GM18499 (cell line): ENCODE measurements around the gene FOXK1.

ENCODE experiments used
- ATAC-seq: cut with Tn5 transposase; IDR thresholded peaks from one replicate; pipeline ENCODE4 v1.9.1; 2021; ENCODE audit warnings: moderate number of reproducible peaks; ENCODE audit not compliant: insufficient read depth, unreplicated experiment

Gene FOXK1

DNA sequence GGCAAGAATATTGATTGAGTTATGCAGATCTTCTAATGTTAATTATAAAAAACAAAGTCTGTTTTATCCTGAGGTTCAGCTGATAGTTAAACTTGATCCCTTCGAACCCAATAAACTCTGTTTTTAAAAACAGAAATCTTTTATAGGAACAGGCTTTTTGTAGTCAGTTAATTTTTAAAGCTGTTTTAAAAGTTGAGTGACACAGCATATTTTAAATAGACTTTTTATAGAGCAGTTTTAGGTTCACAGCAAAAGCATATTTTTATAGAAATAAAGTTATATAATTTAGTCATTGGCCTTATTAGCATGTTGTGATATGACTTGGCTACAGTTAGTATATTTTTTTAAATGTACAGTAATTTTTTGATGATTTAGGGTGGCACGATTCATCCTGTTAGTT lies 11.1 kb downstream of the FOXK1 start:
- ATAC-seq: no peak

DNA sequence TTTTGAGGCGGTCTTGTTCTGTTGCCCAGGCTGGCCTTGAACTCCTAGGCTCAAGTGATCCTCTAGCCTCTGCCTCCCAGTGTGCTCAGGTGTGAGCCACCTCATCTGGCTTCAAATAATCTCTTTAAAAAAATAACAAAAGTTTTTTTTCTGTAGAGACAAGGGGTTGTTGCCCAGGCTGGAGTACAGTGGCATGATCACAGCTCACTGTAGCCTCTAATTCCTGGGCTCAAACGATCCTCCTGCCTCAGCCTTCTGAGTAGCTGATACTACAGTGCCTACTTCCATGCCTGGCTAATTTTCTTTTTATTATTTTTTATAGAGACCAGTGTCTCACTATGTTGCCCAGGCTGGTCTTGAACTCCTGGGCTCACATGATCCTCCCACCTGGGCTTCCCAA lies 11.7 kb downstream of the FOXK1 start:
- ATAC-seq: no peak

DNA sequence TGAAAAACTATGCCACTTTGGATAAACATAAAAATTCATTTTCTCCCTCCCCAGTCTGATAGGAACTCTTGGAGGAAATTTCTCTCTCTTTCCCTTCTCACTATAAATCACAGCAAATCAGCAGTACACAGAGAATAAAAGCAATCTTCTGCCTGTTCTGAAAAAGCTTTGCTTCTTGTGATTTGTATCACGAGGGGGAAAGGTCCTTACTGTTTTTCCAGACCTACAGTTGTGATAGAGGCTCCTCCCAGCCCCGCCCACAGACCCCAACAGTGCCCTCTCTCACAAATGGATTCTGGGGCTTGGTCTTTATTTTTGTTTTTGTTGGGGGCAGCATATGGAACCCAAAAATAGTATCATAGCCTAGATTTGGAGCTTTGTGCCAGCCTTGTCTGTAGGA lies 12.2 kb downstream of the FOXK1 start:
- ATAC-seq: no peak

DNA sequence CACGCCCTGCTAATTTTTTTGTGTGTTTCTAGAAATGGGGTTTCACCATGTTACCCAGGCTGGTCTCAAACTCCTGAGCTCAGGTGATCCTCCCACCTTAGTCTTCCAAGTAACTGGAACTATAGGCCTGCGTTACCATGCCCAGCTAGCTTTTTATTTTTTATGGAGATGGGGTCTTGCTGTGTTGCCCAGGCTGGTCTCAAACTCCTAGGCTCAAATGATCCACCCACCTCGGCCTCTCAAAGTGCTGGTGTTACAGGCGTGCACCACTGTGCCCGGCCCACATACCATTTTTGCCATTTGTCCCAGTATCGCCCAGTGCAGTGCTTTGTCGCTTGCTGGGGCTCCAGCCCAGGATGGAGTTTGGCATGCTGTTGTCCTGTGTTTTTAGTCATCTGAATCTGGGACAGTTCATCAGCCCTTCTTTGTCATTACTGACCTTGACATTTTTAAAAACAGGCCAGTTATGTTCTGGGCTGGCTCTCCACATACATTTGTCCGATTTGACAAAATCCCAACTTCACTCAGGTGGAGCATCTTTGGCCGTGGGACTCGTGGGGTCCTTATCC lies 16.7 kb downstream of the FOXK1 start:
- no peak for ATAC-seq

DNA sequence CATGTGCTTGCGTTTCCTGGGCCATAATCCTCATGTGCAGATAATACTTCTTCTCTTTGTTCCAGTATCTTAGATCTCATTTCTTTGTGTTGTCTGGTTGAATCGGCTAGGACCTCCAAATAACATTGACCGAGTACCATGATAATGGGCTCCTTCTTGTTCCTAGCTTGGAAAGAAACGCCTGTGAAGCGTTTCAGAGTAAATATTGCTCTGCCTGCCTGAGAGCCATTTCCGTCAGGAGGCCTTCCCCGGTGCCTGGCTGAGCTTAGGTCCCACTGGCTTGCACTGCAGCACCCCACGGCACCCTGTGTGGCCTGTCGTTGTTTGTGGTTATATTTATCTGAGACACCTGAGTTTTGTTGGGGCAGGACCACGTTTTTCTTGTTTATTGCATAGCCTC lies 17.7 kb downstream of the FOXK1 start:
- no peak for ATAC-seq

DNA sequence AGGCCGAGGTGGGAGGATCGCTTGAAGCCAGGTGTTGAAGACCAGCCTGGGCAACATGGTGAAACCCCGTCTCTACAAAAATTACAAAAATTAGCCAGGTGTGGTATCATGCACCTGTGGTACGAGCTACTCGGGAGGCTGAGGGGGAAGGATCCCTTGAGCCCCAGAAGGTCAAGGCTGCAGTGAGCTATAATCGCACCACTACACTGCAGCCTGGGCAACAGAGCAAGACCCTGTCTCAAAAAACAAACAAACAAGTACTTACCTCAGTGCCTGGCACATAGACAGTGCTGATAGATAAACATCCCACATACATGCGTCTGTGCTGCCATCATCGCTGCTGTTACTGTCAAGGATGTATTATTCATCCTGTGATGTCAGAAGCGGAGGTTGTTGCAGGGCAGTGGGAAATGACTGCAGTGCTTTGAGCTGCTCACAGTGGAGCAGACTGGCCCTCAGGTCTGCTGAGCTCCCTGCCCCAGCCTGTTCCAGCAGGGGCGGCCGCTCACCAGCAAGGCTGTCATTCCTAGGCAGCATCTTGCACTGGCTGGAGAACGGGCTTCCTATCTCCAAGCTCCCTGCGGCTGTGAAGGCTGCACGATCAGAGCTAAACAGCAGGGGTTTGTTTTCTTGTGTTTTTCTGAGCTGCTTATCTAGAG lies 18.6 kb downstream of the FOXK1 start:
- no peak for ATAC-seq

DNA sequence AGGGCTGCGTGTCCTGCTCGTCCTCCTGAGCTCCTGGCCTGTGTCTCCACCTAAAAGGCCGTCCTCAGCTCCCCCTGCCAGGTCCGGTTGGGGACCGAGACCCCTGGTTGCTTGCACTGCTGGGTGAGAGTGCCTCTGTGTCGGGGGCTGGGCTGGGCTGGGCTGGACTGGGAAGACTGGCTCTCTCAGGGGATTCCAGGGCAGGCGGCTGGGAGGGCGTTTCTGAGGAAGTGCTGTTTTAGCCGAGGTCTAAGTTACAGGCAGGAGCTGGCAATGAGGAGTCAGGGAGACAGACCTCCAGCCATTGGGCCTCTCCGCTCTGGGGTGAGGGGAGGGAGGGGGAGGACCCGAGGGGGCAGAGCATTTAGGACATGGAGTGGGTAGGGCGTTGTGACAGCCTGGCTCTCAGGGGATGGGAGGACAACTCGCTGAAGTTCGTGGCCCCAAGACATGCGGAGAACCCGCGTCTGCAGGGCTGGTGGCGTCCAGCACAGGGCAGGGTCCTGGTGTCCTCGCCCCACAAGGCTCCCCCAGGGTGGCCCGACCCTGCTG lies 20.9 kb downstream of the FOXK1 start:
- no peak for ATAC-seq

DNA sequence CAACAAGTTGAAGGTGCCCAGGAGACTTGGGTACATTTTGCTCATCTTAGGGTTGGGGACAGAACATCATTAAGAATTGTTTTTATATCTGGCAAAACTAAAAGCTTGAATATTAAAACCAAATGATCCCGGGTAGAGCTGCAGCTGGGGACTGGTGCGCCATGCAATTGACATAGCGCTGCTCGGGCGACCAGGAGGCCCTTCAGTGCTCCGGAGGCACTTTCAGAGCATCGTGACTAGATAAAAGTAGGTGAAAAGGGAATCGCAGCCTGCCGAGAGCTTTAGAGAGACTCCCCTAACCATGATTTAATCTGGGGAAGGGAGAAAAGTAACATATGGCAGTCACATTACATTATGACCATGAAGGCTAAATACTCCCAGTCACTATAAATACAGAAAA lies 21.4 kb downstream of the FOXK1 start:
- no peak for ATAC-seq

DNA sequence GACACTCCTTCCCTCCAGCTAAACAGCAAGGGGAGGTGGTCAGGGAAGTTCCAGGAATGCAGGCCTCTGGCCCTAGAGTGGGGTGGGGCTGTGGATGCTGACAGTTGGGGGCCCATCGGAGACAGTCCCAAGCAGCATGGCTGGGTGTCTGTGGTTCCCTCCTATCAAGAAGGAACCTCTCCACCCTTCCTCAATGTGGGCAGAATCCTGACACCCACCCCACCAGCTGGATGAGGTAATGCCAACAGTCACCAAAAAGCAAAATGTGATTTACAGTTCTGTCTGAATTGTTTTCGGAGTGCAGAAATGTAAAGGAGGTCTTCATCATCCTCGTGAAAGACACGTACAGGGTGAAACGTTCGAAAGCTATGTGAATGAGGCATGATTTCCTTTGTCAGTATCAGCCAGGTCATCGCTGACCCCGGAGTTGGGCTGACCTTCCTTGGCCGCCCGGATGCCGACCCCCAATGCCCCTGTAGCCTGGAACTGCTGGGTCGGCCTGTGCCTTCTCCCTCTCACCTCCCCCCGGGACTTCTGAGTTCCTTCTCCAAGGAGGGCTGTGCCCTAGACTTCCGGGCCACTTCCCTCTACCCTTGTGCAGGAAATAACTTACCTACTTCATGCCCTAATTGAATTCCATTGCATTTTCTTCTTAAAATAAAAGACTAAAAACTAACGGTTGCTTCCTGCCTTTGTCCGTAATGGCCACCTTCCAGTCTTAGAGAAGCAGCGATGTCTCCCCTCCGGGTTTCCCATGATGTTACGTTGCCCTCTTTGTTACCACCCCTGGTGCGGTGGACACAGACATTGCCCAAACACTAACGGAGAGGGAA lies 24.5 kb downstream of the FOXK1 start:
- no peak for ATAC-seq

DNA sequence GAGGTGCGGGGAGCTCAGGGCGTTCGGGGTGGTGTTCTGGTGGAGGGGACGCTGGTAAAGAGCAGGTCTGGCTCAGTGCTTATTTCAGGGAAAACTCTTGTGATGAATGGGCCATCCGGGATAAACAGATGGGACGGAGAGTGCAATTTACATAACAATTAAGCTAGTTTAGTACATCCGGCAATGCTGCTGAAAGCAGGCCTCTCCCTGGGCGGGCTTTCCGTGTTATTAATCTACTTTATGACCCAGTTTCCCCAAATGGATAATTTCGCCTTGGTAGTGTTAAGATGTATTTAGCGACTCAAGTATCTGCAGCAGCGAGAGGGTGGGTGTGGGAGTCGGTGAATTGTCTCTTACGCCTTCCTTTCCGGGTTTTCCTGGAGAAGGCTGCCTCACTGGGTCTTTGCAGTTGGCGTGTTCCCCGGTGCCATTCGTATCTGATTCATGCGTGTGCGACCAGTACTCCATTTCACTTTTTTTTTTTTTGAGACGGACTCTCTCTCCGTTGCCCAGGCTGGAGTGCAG lies 25.2 kb downstream of the FOXK1 start:
- ATAC-seq: no peak

DNA sequence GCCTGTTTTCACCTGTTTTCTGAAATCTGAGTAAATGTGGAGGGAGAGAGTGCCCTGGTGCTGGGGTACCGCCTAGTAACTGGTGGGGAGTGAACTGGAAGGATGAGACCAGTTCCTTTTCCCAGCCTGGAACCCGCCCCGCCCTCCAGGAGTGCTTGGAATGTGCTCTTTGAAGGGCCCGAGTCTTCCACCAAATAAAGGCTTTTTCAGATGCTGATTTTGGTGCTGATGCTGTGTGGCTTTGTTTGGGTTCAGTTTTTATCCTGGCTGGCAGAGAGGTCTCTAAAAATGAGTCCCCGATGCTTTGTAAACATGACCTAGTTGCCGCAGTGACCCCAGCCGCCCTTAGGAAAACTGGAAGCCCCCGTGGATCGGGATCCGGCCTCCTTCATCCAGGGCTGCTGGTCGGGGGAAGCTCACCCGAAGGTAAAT lies 25.9 kb downstream of the FOXK1 start:
- no peak for ATAC-seq

DNA sequence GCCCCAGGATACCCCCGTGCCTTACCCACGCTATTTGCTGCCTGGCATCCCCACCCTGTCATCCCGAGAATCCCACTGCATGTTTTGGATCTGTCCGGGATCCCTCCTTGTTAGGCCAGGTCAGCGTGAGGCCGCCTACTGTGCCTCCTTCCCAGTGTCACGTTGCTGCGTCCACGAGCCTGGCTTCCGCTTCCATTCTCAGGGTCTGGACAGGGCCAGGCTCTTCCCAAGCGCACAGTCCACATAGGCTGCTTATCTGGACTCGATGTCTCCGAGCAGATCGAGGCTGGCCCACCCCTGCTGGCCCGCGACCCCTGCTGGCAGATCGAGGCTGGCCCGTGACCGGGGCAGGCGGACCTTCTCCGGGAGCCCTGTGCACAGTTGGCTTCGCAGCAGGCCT lies 27.1 kb downstream of the FOXK1 start:
- no peak for ATAC-seq

DNA sequence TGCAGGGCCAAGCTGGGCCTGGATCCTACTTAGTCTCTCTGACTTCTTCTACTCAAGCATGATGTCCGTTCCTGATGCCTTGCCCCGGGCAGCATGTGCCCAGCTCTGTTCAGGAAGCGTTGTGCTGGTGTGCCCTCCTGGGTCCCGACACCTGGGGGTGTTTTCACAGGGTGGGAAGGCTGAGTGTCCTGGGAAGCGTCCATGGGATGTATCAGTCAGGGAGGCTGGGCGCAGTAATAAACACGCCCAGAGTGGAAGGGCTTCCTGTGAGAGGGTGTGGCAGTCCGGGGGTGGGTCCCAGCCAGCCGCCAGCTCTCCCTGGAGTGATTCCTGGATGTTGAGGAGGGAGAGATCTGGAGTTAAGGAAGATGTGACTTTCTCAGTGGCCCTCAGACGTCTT lies 29.0 kb downstream of the FOXK1 start:
- no peak for ATAC-seq

DNA sequence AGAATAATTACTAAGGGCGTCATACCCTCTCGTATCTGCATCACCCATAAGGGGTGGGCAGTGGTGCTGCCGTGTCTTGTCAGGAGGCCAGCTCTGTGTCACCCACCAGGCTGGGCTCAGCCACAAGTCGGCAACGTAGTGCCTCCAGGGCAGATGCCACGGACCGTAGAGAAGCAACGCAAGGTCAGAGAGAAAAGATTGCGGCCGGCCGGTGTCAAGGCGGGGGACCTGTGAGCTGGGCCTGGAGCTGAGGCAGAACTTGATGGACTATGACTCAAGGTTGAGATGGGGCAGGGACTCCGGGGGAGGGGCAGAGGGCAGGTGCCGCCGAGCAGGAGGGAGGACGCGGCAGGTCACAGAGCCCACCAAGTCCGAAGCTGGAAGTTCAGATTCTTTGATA lies 29.5 kb downstream of the FOXK1 start:
- no peak for ATAC-seq

DNA sequence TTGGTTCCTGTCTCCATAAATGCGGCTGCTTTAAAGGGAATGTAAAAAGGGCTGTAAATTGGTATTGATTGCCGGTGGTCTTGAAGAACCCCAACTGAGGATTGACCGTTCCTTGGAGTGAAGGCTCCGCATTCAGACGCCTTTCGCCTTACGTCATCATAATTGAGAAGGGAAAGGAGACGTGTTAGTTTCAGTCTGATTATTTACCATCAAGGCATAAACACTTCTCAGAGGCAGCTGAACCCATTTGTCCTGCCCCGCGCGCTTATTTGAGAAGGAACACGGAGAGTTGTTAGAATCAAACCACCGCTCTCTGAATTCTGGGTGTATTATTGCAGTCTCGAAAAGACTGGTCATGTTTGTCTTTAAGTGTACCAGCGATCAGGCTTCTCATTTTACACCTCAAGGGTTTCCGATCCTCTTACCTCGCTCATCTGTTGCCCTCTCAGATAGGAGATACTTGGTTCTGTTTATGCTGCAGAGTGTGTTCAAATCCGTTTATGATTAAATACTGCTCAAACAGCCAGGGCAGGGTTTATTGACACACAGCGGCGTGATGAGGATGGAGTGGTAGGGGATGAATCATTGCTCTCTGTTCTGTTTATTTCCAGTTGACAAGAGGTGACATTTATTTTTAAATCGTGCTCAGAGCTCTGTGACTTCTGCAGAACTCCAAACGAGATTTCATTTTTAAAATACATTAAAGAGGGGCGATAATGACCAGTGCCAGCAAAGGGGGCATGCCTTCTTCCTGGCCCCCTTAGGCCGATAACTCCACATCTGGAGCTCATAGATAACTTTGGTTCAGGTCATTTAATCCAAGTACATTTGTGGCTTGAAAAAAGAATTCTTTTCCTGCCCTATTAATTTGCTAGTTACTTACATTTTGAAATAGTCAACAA lies 30.4 kb downstream of the FOXK1 start:
- ATAC-seq: peak; percentile 28

DNA sequence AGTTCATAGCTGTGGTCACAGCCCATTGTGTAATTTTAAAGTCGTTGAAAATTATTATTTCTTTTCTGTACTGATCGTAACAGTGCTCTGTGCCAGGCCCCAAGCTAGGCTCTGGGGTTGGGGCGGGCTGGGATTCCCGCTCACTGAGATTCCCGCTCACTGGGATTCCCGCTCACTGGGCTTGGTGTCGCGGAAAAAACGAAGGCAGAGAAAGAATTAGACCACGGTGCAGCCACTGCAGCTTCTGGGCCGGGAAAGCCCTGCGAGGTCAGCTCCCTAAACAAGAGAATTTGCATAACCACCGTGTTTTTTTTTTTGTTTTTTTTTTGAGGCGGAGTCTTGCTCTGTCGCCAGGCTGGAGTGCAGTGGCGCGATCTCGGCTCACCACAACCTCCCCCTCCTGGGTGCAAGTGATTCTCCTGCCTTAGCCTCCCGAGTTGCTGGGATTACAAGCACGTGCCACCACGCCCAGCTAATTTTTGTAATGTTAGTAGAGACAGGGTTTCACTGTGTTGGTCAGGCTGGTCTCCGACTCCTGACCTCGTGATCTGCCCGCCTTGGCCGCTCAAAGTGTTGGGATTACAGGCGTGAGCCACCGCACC lies 31.2 kb downstream of the FOXK1 start:
- peak; percentile 71 for ATAC-seq

DNA sequence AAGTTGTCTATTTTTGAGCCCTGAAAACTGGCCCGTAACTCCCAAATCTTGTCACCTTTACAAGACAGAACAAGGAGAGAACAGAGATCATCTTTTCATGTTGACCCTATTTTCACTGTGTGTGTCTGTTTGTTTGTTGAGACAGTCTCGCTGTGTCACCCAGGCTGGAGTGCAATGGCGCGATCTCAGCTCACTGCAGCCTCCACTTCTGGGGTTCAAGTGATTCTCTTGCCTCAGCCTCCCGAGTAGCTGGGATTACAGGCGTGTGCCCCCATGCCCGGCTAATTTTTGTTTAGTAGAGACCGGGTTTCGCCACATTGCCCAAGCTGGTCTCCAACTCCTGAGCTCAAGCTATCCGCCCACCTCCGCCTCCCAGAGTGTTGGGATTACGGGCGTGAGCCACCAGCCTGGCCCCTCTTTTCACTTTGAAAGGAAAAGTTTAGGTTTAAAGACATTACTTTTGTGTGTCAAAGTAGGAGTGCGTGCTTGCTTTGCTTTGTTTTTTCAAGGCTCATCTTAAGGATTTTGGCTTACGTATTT lies 32.1 kb downstream of the FOXK1 start:
- no peak for ATAC-seq

DNA sequence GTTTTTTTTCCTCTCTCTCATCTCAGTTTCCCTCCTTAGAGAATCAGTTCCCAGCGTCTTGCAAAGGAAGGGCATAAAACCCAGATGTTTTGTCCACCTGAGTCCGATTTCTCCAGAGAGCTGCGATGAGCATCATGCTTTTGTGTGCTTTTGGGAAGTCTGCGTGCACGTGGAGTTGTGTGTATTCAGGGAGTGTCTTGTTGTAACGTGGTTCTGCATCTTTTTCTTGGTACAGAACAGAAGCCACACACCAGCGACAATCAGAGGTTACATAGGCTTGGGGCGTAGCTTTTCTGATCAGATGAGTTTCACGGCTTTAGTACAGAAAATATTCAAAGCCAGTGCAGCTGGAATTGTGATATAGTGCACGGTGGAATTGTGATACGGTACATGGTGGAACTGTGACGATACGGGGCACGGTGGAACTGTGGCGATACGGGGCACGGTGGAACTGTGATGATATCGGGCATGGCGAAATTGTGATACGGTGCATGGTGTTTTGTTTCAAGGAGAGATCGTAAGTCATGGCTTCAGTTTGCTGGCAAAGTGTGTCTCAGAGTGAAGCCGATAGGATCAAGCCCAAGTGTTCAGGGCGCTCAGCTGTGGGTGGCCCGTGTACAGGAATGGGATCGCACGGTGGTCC lies 32.8 kb downstream of the FOXK1 start:
- ATAC-seq: no peak

DNA sequence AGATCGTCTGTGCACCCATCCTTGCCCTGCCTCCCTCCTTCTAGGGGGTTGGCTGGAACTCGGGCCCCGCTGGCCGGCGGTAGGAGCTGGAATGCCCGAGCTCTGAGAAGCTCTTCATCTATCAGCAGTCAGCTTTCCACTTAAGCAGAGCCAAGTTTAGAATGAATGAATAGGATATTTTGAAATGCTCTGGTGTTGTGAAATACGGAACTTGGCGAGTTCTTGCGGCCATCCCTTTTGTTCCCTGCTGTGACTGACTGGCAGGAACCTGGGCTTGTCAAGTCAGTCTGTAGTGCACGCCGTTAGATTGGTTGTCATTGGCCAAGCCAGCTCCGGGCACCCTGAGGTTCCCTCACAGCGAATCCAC lies 33.3 kb downstream of the FOXK1 start:
- no peak for ATAC-seq
